ENCODE data around the gene EDARADD. TPM values are rescaled to one million over a fixed set of nuclear protein-coding genes. Genes with fewer than 3 reads are reported as not detected.

EDARADD gene
- polyA plus RNA-seq (2013), result 8.9 and 9.2 TPM in 2 replicates

DNA sequence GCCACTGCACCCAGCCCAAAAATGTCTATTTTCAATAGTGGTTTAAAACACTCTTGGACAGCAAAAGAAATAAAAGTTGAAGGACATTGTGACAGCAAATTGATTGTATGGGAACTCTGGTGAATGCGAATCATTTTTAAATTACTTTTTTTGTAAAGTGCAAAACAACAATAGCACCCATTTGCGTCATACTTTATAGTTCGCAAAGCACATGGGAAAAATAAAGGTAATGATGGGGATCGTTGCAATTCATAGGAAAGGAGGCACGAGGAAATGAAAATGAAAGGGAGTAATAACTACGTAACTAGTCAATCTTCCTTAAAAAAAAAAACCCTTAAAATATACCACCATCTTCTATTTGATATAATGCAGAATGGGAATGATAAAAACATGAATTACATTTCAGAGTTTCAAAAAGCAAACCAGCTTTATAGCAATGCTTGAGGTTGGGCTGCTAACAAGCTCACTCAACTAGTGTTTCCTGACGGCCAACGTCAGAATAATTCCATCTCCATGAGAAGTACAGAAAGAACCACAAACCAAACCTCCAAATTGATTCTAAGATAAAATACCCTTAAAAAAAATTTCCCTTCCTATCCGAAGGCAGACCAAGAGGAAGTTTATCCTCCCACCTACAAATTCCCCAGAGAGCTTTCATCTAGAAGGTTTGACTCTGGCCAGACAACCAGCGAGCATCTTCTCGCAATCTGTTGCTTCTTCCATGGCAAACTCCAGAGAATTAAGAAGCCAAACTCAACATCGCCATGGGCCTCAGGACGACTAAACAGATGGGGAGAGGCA, at the start of gene EDARADD:
EDARADD (plus strand) TSS at position 606 of the 801 bp plus-strand sequence; CDS start at position 765, 159 bp downstream.
- H3K79me2 ChIP-seq (ENCODE audit: control insufficient read depth, insufficient read depth, low read length, poor library complexity), result peaks cover 6% of the 10 kb centered on the region
- H2AFZ ChIP-seq (ENCODE audit: insufficient read depth, low read length, poor library complexity), result peak within 1 kb of the TSS; percentile 99
- H4K8ac ChIP-seq (ENCODE audit: low read depth, low read length), result peak within 1 kb of the TSS; percentile 62
- peaks cover 2% of the 10 kb centered on the region for H3K27me3 ChIP-seq (ENCODE audit: insufficient read depth, low read length)
- H2AK5ac ChIP-seq (ENCODE audit: low read length), result no peak within 1 kb of the TSS
- H3K79me1 ChIP-seq (ENCODE audit: low read length), result peaks cover 9% of the 10 kb centered on the region
- H2BK12ac ChIP-seq (ENCODE audit: low read length), result no peak within 1 kb of the TSS
- H3K4me3 ChIP-seq (ENCODE audit: low read depth, low read length), result peak within 1 kb of the TSS; percentile 95
- peak within 1 kb of the TSS; percentile 72 for H4K12ac ChIP-seq (ENCODE audit: low read depth, low read length)
- no peak for DNase-seq
- H3K27ac ChIP-seq (ENCODE audit: low read depth, low read length), result no peak within 1 kb of the TSS
- no peaks in the 10 kb centered on the region for H3K9me3 ChIP-seq (ENCODE audit: insufficient read depth, low read depth, low read length)
- peak within 1 kb of the TSS; percentile 96 for H3K4me2 ChIP-seq (ENCODE audit: low read length)
- no peak within 1 kb of the TSS for H3K23ac ChIP-seq (ENCODE audit: low read length)
- peak within 1 kb of the TSS; percentile 81 for H3K14ac ChIP-seq (ENCODE audit: low read length)
- H2BK120ac ChIP-seq (ENCODE audit: insufficient read depth, low read length, poor library complexity), result peak within 1 kb of the TSS; percentile 57
- peak within 1 kb of the TSS; percentile 3 for H3K4ac ChIP-seq (ENCODE audit: low read depth, low read length)
- peak within 1 kb of the TSS; percentile 30 for H3K9ac ChIP-seq (ENCODE audit: low read length)
- peak within 1 kb of the TSS; percentile 92 for H4K91ac ChIP-seq (ENCODE audit: low read depth, low read length)
- no CpG with 5 or more reads among the region's 13 CpGs for WGBS (ENCODE audit: extremely low coverage, insufficient coverage, insufficient read length)
- peak within 1 kb of the TSS; percentile 77 for H3K18ac ChIP-seq (ENCODE audit: low read length)
- no peak within 1 kb of the TSS for H2BK5ac ChIP-seq (ENCODE audit: low read depth, low read length, poor library complexity)
- no peaks in the 10 kb centered on the region for H3K36me3 ChIP-seq (ENCODE audit: control insufficient read depth in 1 of 2, insufficient read depth in 2 of 2, low read length in 2 of 2)
- H3K4me1 ChIP-seq (ENCODE audit: control insufficient read depth in 1 of 2, insufficient read depth in 2 of 2, low read length in 2 of 2), result peaks cover 0 to 6% of the 10 kb centered on the region in 2 experiments

DNA sequence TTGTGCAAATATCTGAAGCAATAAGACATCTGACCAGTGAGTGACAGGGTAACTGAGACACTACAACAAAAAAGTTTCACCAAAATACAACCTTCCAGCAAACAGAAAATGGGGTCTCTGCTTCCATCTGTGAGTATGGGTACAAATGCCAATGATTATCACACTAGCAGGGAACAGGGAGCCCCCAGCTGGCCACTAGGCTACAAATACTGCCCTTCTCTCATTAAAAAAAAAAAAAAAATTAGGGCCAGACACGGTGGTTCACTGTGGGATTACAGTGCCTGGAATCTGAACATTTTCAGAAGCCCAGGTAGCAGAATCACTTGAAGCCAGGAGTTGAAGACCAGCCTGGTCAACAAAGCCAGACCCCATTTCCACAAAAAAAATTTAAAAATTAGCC, 48.4 kb upstream of the EDARADD start:
- Histone ChIP-seq H3K4me1 (ENCODE audit: control insufficient read depth in 1 of 2, insufficient read depth in 2 of 2, low read length in 2 of 2) (no peaks in the 10 kb centered on the region), H2AFZ (ENCODE audit: insufficient read depth, low read length, poor library complexity) (no peak overlapping the region), H3K4me2 (ENCODE audit: low read length) (no peak overlapping the region), H3K79me1 (ENCODE audit: low read length) (no peaks in the 10 kb centered on the region), H2AK5ac (ENCODE audit: low read length) (no peak overlapping the region), H3K79me2 (ENCODE audit: control insufficient read depth, insufficient read depth, low read length, poor library complexity) (no peaks in the 10 kb centered on the region), H3K4me3 (ENCODE audit: low read depth, low read length) (no peak overlapping the region), H3K9me3 (ENCODE audit: insufficient read depth, low read depth, low read length) (no peaks in the 10 kb centered on the region), H3K4ac (ENCODE audit: low read depth, low read length) (no peak overlapping the region), H3K14ac (ENCODE audit: low read length) (no peak overlapping the region), H2BK12ac (ENCODE audit: low read length) (no peak overlapping the region), H3K9ac (ENCODE audit: low read length) (no peak overlapping the region), H4K8ac (ENCODE audit: low read depth, low read length) (no peak overlapping the region), H4K12ac (ENCODE audit: low read depth, low read length) (no peak overlapping the region), H4K91ac (ENCODE audit: low read depth, low read length) (no peak overlapping the region), H3K27ac (ENCODE audit: low read depth, low read length) (no peak overlapping the region), H3K27me3 (ENCODE audit: insufficient read depth, low read length) (no peaks in the 10 kb centered on the region), H3K23ac (ENCODE audit: low read length) (no peak overlapping the region), H3K18ac (ENCODE audit: low read length) (no peak overlapping the region), H2BK120ac (ENCODE audit: insufficient read depth, low read length, poor library complexity) (no peak overlapping the region), H2BK5ac (ENCODE audit: low read depth, low read length, poor library complexity) (no peak overlapping the region), H3K36me3 (ENCODE audit: control insufficient read depth in 1 of 2, insufficient read depth in 2 of 2, low read length in 2 of 2) (no peaks in the 10 kb centered on the region)
- no CpG with 5 or more reads among the region's 1 CpG for WGBS (ENCODE audit: extremely low coverage, insufficient coverage, insufficient read length)
- DNase-seq, result no peak

DNA sequence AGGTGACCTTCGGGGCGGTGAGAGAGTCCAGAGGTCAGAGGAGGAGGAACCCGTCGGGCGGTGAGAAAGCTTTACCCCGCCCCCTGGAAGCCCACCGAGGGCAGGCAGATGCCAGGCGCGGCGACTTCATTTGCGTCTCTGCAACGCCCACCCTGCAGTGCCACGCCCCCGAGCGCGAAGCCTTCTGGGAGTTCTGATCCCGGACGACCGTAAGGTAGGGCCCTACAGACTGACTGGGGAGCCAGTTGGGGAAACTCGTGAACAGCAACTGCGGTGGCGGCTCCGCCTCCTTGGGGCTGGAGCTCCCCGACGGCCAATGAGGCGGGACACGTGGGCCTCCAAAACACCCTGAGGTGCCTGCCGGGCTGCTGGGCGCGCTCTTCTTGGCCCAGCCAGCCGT, 46.0 kb upstream of the EDARADD start:
- Histone ChIP-seq H3K27me3 (ENCODE audit: insufficient read depth, low read length) (no peaks in the 10 kb centered on the region), H3K9me3 (ENCODE audit: insufficient read depth, low read depth, low read length) (no peaks in the 10 kb centered on the region), H3K27ac (ENCODE audit: low read depth, low read length) (no peak overlapping the region), H2AK5ac (ENCODE audit: low read length) (no peak overlapping the region), H3K36me3 (ENCODE audit: control insufficient read depth in 1 of 2, insufficient read depth in 2 of 2, low read length in 2 of 2) (no peaks in the 10 kb centered on the region), H3K79me2 (ENCODE audit: control insufficient read depth, insufficient read depth, low read length, poor library complexity) (no peaks in the 10 kb centered on the region), H3K4me3 (ENCODE audit: low read depth, low read length) (no peak overlapping the region), H3K4me1 (ENCODE audit: control insufficient read depth in 1 of 2, insufficient read depth in 2 of 2, low read length in 2 of 2) (no peaks in the 10 kb centered on the region), H2BK5ac (ENCODE audit: low read depth, low read length, poor library complexity) (no peak overlapping the region), H3K18ac (ENCODE audit: low read length) (no peak overlapping the region), H3K23ac (ENCODE audit: low read length) (no peak overlapping the region), H3K79me1 (ENCODE audit: low read length) (no peaks in the 10 kb centered on the region), H2BK12ac (ENCODE audit: low read length) (no peak overlapping the region), H3K14ac (ENCODE audit: low read length) (no peak overlapping the region), H3K9ac (ENCODE audit: low read length) (no peak overlapping the region), H2BK120ac (ENCODE audit: insufficient read depth, low read length, poor library complexity) (no peak overlapping the region), H4K12ac (ENCODE audit: low read depth, low read length) (no peak overlapping the region), H4K91ac (ENCODE audit: low read depth, low read length) (no peak overlapping the region), H4K8ac (ENCODE audit: low read depth, low read length) (no peak overlapping the region), H3K4me2 (ENCODE audit: low read length) (no peak overlapping the region), H2AFZ (ENCODE audit: insufficient read depth, low read length, poor library complexity) (no peak overlapping the region), H3K4ac (ENCODE audit: low read depth, low read length) (no peak overlapping the region)
- DNase-seq, result peak; percentile 40 to 44
- WGBS (ENCODE audit: extremely low coverage, insufficient coverage, insufficient read length), result no CpG with 5 or more reads among the region's 31 CpGs

DNA sequence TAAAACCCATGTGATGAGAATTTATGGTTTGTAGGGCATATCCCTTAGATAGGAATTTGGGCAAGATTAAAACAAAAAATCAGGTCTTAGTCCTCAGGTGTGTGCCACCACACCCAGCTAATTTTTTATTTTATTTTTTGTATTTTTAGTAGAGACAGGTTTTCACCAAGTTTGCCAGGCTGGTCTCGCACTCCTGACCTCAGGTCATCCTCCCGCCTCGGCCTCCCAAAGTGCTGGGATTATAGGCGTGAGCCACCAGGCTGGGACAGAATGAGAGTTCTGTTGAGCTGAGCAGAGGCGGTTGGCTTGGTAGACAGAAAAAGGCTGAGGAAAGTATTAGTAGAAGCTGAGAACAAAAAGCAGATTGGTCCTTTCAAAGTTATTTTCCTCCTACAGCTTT, 43.8 kb upstream of the EDARADD start:
- H3K9ac ChIP-seq (ENCODE audit: low read length), result no peak overlapping the region
- no peak overlapping the region for H3K4ac ChIP-seq (ENCODE audit: low read depth, low read length)
- H3K9me3 ChIP-seq (ENCODE audit: insufficient read depth, low read depth, low read length), result no peaks in the 10 kb centered on the region
- no peak overlapping the region for H2BK12ac ChIP-seq (ENCODE audit: low read length)
- no peak overlapping the region for H2BK120ac ChIP-seq (ENCODE audit: insufficient read depth, low read length, poor library complexity)
- H3K79me1 ChIP-seq (ENCODE audit: low read length), result no peaks in the 10 kb centered on the region
- H3K4me1 ChIP-seq (ENCODE audit: control insufficient read depth in 1 of 2, insufficient read depth in 2 of 2, low read length in 2 of 2), result no peaks in the 10 kb centered on the region
- H3K4me3 ChIP-seq (ENCODE audit: low read depth, low read length), result no peak overlapping the region
- H3K27me3 ChIP-seq (ENCODE audit: insufficient read depth, low read length), result no peaks in the 10 kb centered on the region
- H4K91ac ChIP-seq (ENCODE audit: low read depth, low read length), result no peak overlapping the region
- no peaks in the 10 kb centered on the region for H3K79me2 ChIP-seq (ENCODE audit: control insufficient read depth, insufficient read depth, low read length, poor library complexity)
- H3K4me2 ChIP-seq (ENCODE audit: low read length), result no peak overlapping the region
- no peaks in the 10 kb centered on the region for H3K36me3 ChIP-seq (ENCODE audit: control insufficient read depth in 1 of 2, insufficient read depth in 2 of 2, low read length in 2 of 2)
- WGBS (ENCODE audit: extremely low coverage, insufficient coverage, insufficient read length), result no CpG with 5 or more reads among the region's 5 CpGs
- H2AFZ ChIP-seq (ENCODE audit: insufficient read depth, low read length, poor library complexity), result no peak overlapping the region
- H3K14ac ChIP-seq (ENCODE audit: low read length), result no peak overlapping the region
- no peak overlapping the region for H3K27ac ChIP-seq (ENCODE audit: low read depth, low read length)
- H2AK5ac ChIP-seq (ENCODE audit: low read length), result no peak overlapping the region
- no peak overlapping the region for H2BK5ac ChIP-seq (ENCODE audit: low read depth, low read length, poor library complexity)
- no peak overlapping the region for H3K18ac ChIP-seq (ENCODE audit: low read length)
- no peak overlapping the region for H4K12ac ChIP-seq (ENCODE audit: low read depth, low read length)
- no peak overlapping the region for H4K8ac ChIP-seq (ENCODE audit: low read depth, low read length)
- H3K23ac ChIP-seq (ENCODE audit: low read length), result no peak overlapping the region
- DNase-seq, result no peak
